Stimulated activated memory B cell treated with anti-CD40 and anti-IgM and Interleukin-4, amounts not matched to agents 10 μg/mL and 1 μg/mL and 100 μg/mL, for 72 hours (primary cell): ENCODE data around the gene DDX46.
"Not testable (repeated sequence)": the region's sequence is repeated elsewhere in the genome, so short reads cannot be mapped to it uniquely, and the experiment has no call there.

Experiments used
- ATAC-seq: fragments of 150-1000 bp; cut with Tn5 transposase; 2 replicates; pipeline ENCODE4 v1.10.0; 2021
- H3K27ac Mint-ChIP-seq: one replicate; pipeline ENCODE4 v1.8.0; 2022; ENCODE audit warnings: mild to moderate bottlenecking, mixed read lengths
- H3K27me3 Mint-ChIP-seq: one replicate; pipeline ENCODE4 v1.8.0; 2022; ENCODE audit warnings: mixed read lengths
- H3K36me3 Mint-ChIP-seq: one replicate; pipeline ENCODE4 v1.8.0; 2022; ENCODE audit warnings: mixed read lengths
- H3K4me1 Mint-ChIP-seq: one replicate; pipeline ENCODE4 v1.8.0; 2022; ENCODE audit warnings: mixed read lengths
- H3K4me3 Mint-ChIP-seq: one replicate; pipeline ENCODE4 v1.8.0; 2022; ENCODE audit warnings: mild to moderate bottlenecking, moderate library complexity, mixed read lengths
- H3K9me3 Mint-ChIP-seq: one replicate; pipeline ENCODE4 v1.8.0; 2022; ENCODE audit warnings: mixed read lengths

DDX46 gene, protein sequence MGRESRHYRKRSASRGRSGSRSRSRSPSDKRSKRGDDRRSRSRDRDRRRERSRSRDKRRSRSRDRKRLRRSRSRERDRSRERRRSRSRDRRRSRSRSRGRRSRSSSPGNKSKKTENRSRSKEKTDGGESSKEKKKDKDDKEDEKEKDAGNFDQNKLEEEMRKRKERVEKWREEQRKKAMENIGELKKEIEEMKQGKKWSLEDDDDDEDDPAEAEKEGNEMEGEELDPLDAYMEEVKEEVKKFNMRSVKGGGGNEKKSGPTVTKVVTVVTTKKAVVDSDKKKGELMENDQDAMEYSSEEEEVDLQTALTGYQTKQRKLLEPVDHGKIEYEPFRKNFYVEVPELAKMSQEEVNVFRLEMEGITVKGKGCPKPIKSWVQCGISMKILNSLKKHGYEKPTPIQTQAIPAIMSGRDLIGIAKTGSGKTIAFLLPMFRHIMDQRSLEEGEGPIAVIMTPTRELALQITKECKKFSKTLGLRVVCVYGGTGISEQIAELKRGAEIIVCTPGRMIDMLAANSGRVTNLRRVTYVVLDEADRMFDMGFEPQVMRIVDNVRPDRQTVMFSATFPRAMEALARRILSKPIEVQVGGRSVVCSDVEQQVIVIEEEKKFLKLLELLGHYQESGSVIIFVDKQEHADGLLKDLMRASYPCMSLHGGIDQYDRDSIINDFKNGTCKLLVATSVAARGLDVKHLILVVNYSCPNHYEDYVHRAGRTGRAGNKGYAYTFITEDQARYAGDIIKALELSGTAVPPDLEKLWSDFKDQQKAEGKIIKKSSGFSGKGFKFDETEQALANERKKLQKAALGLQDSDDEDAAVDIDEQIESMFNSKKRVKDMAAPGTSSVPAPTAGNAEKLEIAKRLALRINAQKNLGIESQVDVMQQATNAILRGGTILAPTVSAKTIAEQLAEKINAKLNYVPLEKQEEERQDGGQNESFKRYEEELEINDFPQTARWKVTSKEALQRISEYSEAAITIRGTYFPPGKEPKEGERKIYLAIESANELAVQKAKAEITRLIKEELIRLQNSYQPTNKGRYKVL

DNA sequence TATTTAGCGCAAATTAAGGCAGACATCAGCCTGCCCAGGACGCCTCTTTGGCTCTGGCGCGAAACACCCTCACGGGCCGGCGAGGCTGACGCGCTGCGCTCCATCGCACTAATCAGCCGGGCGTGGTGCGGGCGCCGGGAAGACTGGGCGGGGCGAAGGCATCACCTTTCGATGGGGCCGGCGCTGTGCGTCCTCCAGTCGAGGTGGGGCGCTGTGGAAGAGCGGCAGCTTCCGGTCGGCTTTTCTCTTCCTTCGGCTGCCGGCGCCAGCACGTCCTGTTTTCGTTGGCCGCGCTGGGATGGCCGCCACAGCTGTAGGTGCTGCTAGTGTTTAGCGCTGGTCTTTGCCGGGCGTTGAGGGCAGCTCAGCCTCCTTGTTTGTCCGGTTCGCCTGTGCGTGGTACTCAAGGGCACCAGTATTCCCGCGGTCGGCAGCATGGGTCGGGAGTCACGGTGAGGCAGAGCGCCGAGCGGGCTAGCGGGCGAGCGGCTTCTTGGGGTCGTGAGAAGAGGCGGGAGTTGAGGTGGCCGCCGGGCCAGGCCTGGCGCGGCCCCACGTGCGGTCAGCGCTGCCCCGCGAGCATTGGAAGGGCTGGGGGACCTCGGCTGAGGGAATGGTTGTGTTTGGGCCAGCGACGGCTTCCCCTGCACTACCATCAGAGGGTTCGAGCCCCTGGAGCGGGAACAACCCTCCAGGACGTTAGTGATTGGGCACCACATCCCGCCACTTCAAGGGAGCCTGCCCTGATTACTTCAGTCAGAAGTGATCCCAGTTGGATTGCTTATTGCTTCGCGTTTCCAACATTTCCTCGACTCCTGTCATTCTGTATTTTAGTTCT lies at the start of gene DDX46:
Gene DDX46 (plus strand): TSS at position 276 of the 838 bp plus-strand sequence. CDS start 160 bp downstream, at position 436.
- peak; percentile 100 for ATAC-seq

DNA sequence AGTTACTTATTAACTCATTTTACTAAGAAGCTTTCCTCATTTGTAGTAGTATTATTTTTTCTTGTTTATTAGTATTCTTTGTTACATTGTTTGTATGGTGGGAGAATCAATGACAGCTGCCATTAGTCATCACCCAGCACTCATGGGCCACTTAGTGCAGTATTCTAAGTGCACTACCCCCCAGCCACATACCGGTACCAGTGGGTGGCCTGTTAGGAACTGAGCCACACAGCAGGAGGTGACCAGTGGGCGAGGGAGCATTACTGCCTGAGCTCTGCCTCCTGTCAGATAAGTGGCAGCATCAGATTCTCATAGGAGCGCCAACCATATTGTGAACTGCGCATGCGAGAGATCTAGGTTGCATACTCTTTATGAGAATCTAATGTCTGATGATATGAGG lies 44.5 kb upstream of the DDX46 start:
- H3K36me3 Mint-ChIP-seq: peaks cover 52% of the 10 kb centered on the region
- no peak for ATAC-seq

More for the DNA sequence above, at the start of gene DDX46:
- Mint-ChIP-seq H3K9me3 (no peaks in the 10 kb centered on the region), H3K27ac (peak within 1 kb of the TSS; percentile 98), H3K27me3 (no peaks in the 10 kb centered on the region), H3K36me3 (peaks cover 5% of the 10 kb centered on the region), H3K4me3 (peak within 1 kb of the TSS; percentile 100), H3K4me1 (peaks cover 44% of the 10 kb centered on the region)

DNA sequence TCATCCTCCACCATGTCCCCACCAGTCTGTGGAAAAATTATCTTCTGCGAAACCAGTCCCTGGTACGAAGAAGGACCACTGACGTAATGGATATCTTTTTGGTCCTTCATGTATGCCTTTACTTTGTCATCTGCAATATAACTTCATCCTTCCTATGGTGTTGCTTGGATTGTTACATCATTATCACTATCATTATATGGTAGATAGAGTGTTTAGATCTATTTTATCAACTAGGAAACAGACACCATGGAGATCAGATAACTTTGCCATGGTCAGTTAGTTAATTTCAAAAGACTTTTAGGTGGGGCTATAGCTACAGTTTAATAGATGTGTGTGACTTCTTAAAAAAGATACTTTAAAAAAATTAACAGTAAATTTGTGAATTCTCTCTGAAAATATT lies 44.0 kb upstream of the DDX46 start:
- Mint-ChIP-seq H3K27me3 (no peaks in the 10 kb centered on the region), H3K27ac (no peak overlapping the region), H3K36me3 (peaks cover 48% of the 10 kb centered on the region), H3K4me3 (no peak overlapping the region), H3K9me3 (no peaks in the 10 kb centered on the region), H3K4me1 (no peaks in the 10 kb centered on the region)
- no peak for ATAC-seq

More for the DNA sequence above, 44.5 kb upstream of the DDX46 start:
- Mint-ChIP-seq H3K27ac (no peak overlapping the region), H3K9me3 (no peaks in the 10 kb centered on the region), H3K27me3 (no peaks in the 10 kb centered on the region), H3K4me3 (no peak overlapping the region), H3K4me1 (no peaks in the 10 kb centered on the region)

DNA sequence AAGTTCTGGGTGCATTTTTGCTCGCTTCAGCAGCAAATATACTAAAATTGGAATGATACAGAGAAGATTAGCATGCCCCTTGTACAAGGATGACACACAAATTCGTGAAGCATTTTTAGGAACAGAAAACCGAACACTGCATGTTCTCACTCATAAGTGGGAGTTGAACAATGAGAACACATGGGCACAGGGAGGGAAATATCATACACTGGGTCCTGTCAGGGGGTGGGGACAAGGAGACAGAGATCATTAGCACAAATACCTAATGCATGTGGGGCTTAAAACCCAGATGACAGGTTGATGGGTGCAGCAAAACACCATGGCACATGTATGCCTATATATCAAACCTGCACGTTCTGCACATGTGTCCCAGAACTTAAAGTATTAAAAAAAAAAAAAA lies 43.1 kb upstream of the DDX46 start:
- H3K4me3 Mint-ChIP-seq, H3K9me3 Mint-ChIP-seq, H3K27me3 Mint-ChIP-seq, ATAC-seq, H3K27ac Mint-ChIP-seq, H3K4me1 Mint-ChIP-seq: not testable (repeated sequence)
- H3K36me3 Mint-ChIP-seq: peaks cover 38% of the 10 kb centered on the region

DNA sequence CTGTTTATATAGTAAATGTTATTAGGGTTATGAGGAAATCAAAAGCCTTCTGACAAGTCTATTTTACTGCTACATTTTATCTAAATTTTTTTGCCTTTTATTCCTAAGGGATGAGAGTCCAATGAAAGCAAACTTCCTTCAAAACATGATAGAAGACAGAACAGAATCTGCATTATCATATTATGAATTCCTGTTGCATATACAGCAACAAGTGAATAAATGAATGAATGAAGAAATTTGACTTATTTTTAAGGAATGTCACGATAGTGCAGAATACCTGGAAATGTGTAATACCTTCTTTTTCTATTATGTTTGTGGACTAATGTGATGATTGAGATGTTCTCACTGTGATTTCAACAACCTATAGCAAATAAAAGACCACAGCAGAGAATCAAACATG lies 33.7 kb upstream of the DDX46 start:
- Mint-ChIP-seq H3K4me1 (no peaks in the 10 kb centered on the region), H3K4me3 (no peak overlapping the region), H3K27ac (no peak overlapping the region), H3K27me3 (no peaks in the 10 kb centered on the region), H3K9me3 (no peaks in the 10 kb centered on the region), H3K36me3 (peaks cover 12% of the 10 kb centered on the region)
- no peak for ATAC-seq

DNA sequence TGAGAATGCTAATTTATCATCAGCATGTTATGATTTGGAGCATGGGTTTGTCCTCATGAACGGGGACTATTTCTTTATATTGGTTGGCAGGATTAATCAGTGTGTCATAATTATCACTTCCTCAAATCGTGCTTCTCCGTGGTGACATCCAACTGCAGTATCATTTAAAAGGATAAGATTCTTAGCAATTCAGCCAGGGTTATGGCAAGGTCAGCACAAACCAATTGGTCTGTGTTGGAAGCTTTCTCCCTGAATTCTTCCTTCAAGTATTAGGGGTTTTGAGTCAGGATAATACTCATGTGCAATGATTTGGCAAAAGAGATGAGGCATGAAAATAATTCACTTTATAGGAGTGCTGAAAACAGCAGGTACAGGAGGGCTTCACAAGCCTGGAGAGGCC lies 25.8 kb upstream of the DDX46 start:
- no peaks in the 10 kb centered on the region for H3K27me3 Mint-ChIP-seq
- H3K4me1 Mint-ChIP-seq: peaks cover 5% of the 10 kb centered on the region
- H3K9me3 Mint-ChIP-seq: no peaks in the 10 kb centered on the region
- no peak for ATAC-seq
- no peak overlapping the region for H3K27ac Mint-ChIP-seq
- no peak overlapping the region for H3K4me3 Mint-ChIP-seq
- H3K36me3 Mint-ChIP-seq: no peaks in the 10 kb centered on the region

DNA sequence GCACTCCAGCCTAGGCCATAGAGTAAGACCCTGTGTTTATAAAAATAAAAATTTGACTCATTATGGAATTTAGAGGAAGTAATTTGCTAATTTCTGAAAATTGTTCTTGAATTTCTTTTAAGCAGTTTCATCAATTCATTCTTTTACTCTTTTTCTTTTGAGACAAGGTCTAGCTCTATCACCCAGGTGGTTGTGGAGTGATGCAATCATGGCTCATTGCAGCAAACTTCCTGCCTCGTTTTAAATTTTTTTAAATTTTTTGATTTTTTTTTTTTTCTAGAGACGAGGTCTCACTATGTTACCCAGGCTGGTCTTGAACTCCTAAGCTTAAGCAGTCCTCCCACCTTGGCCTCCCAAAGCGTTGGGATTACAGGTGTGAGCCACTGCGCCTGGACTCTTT lies 23.3 kb upstream of the DDX46 start:
- H3K27ac Mint-ChIP-seq: no peak overlapping the region
- peaks cover 21% of the 10 kb centered on the region for H3K4me1 Mint-ChIP-seq
- ATAC-seq: no peak
- no peaks in the 10 kb centered on the region for H3K27me3 Mint-ChIP-seq
- no peaks in the 10 kb centered on the region for H3K9me3 Mint-ChIP-seq
- H3K4me3 Mint-ChIP-seq: no peak overlapping the region
- no peaks in the 10 kb centered on the region for H3K36me3 Mint-ChIP-seq

DNA sequence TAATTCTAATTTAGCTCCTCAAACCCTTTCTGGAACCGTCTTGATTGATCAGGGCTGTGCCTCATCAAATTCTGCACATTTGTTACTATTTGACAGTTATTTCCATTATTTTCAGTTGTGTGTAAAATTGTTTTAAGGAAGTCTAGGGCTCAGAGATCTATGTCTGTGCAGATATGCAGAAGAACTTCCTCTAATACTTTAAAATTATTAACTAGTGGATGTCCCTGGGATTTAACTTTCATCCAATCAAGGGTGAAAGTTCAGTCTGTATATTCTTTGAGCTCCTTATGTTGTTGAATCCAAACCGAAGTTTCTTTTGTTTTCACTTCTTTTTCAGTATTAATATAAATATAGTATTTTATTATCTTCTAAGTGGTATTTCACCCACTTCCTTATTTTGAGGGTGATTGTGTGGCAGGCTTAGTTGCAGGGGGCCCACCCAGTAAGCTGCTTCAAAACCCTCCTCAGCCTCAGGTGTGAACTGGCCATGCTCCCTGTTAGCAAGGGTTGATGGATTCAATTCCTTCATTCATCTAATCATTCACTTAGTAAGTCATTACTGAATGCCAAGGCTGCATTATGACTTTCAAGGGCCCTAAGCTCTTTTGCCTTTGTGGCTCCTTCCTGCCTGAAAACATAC lies 22.3 kb upstream of the DDX46 start:
- H3K9me3 Mint-ChIP-seq: no peaks in the 10 kb centered on the region
- H3K27ac Mint-ChIP-seq: no peak overlapping the region
- peaks cover 21% of the 10 kb centered on the region for H3K4me1 Mint-ChIP-seq
- H3K27me3 Mint-ChIP-seq: no peaks in the 10 kb centered on the region
- no peak for ATAC-seq
- no peak overlapping the region for H3K4me3 Mint-ChIP-seq
- H3K36me3 Mint-ChIP-seq: peaks cover 4% of the 10 kb centered on the region

DNA sequence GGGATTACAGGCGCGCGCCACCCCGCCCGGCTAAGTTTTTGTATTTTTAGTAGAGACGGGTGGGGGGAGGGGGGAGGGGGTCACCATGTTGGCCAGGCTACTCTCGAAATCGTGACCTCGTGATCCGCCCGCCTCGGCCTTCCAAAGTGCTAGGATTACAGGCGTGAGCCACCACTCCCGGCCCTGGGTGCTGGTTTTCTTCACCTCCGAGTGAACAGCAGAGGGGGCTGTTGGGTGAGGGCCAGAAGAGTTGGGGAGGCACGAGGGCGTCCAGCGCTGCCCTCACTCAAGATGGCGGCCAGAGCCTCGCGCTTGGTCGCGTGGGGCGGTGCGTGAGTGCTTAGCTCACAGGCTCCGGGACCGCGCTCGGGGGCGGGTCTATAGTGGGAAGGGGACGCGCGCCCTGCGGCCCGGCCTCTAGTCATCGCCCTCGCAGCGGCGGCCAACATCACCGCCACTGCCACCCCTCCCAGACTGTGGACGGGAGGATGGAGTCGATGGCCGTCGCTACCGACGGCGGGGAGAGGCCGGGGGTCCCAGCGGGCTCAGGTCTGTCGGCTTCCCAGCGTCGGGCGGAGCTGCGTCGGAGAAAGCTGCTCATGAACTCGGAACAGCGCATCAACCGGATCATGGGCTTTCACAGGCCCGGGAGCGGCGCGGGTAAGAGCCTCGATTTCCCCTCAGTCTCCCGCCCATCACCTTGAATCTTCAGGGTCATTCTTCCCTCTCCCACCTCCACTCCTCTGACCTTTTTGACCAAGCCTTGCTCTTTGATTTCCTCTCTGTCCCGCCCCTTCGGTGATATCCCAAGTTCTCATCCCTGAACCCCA lies 20.2 kb upstream of the DDX46 start, which contains the start of gene CAMLG:
Gene CAMLG (plus strand): TSS at position 416 of the 830 bp plus-strand sequence. CDS start 73 bp downstream, at position 489.
- Mint-ChIP-seq H3K27me3 (no peaks in the 10 kb centered on the region), H3K36me3 (peaks cover 6% of the 10 kb centered on the region), H3K4me3 (peak within 1 kb of the TSS; percentile 94), H3K9me3 (no peaks in the 10 kb centered on the region), H3K4me1 (peaks cover 27% of the 10 kb centered on the region), H3K27ac (peak within 1 kb of the TSS; percentile 89)
- peak; percentile 100 for ATAC-seq

DNA sequence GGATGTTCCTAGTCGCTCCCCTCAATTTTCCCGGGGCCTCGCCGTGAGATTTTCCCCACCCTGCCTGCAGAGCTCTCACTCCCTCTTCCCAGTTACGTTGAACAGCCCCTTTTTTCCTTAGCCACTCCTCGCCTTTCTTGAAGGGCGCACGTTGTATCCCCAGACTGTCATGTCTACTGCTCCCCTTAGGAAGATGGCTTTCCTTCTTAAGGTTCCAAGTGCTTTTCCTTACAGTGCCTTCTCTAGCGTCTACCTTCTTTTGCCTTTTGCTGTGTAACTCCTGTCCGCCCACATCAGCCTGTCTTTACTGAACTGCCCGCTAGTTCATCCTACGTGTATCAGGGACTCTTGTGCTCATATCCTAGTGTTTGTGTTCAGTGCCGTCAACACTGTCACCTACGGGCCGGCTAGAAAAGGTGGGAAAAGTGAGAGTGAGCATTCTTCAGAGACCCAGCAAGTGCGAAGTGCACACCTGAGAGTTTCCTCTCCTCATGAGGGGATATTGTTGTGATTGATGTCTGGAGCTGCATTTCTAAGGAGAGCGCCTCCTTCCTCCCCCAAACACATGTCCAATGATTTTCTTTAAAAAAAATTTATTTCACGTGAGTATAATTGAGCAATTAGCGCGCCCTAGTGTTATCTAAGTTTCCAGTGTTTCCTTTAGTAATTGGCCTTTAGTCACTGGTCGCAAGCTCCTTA lies 19.5 kb upstream of the DDX46 start:
- peak; percentile 42 for ATAC-seq
- peaks cover 6% of the 10 kb centered on the region for H3K36me3 Mint-ChIP-seq
- no peaks in the 10 kb centered on the region for H3K9me3 Mint-ChIP-seq
- H3K27me3 Mint-ChIP-seq: no peaks in the 10 kb centered on the region
- peak overlapping the region; percentile 94 for H3K4me3 Mint-ChIP-seq
- H3K4me1 Mint-ChIP-seq: peaks cover 27% of the 10 kb centered on the region
- H3K27ac Mint-ChIP-seq: peak overlapping the region; percentile 89

DNA sequence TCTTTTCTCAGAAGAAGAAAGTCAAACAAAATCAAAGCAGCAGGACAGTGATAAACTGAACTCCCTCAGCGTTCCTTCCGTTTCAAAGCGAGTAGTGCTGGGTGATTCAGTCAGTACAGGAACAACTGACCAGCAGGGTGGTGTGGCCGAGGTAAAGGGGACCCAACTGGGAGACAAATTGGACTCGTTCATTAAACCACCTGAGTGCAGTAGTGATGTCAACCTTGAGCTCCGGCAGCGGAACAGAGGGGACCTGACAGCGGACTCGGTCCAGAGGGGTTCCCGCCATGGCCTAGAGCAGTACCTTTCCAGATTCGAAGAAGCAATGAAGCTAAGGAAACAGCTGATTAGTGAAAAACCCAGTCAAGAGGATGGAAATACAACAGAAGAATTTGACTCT lies 17.5 kb upstream of the DDX46 start:
- Mint-ChIP-seq H3K4me3 (no peak overlapping the region), H3K36me3 (peaks cover 6% of the 10 kb centered on the region), H3K4me1 (peaks cover 27% of the 10 kb centered on the region), H3K27ac (no peak overlapping the region), H3K27me3 (no peaks in the 10 kb centered on the region), H3K9me3 (no peaks in the 10 kb centered on the region)
- ATAC-seq: no peak

DNA sequence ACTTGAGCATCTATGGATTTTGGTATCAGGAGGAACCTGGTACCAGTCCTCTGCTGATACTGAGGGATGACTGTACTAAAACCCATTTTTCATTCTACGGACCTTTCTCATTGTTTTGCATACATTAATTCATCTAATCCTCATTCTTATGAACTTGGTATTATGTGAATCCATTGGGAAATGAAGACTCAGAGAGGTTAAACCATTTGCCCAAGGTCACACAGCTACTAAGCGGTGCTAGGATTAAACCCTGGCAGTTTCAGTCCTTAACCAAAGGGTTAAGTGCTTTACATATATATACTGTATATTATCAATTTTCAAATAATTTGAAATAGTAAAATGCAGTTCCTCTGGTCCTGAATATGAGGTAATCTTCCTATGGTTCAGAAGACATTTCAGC lies 16.4 kb upstream of the DDX46 start:
- Mint-ChIP-seq H3K36me3 (peaks cover 6% of the 10 kb centered on the region), H3K27me3 (no peaks in the 10 kb centered on the region), H3K4me3 (no peak overlapping the region), H3K9me3 (no peaks in the 10 kb centered on the region), H3K4me1 (peaks cover 27% of the 10 kb centered on the region), H3K27ac (no peak overlapping the region)
- ATAC-seq: no peak

DNA sequence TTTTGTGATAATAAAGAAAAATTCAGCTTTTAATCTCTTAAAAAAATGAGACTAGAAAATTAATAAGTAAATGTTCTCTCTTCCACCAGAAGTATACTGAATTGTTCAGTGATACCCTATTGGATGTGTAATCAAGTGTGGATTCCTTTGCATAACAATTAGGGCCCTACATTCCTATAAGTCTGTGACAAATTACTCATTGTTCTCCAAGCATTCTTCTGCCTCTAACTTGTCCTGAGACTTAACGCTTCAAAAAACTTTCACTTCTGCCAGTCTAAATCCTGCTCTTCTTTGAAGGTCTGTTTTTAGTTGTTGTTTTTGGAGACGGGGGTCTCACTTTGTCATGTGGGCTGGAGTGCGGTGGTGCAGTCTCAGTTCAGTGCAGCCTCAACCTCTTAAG lies 9.2 kb upstream of the DDX46 start:
- H3K36me3 Mint-ChIP-seq: peaks cover 5% of the 10 kb centered on the region
- peaks cover 5% of the 10 kb centered on the region for H3K4me1 Mint-ChIP-seq
- H3K27me3 Mint-ChIP-seq: no peaks in the 10 kb centered on the region
- no peak overlapping the region for H3K4me3 Mint-ChIP-seq
- H3K9me3 Mint-ChIP-seq: no peaks in the 10 kb centered on the region
- H3K27ac Mint-ChIP-seq: peak overlapping the region; percentile 59
- ATAC-seq: no peak
